IPS DF 19.7 (cell line): Measurements from ENCODE around the gene CAPZA1.
"Not testable (repeated sequence)": the region's sequence is repeated elsewhere in the genome, so short reads cannot be mapped to it uniquely, and the experiment has no call there.

Experiments
- DNase-seq: peaks from one replicate; pipeline ENCODE4 v3.0.0-alpha.2; 2013; ENCODE audit warnings: low read depth, low spot score

CAPZA1 gene

GRCh38 chr1:112619518-112620376 is at the start of gene CAPZA1:
TSS of gene CAPZA1 (plus strand) at chr1:112619832. CDS start at chr1:112619845, 13 bp downstream.
- peak; percentile 68 for DNase-seq

GRCh38 chr1:112575154-112575804 is 44.4 kb upstream of the CAPZA1 start:
- DNase-seq, result no peak

DNA sequence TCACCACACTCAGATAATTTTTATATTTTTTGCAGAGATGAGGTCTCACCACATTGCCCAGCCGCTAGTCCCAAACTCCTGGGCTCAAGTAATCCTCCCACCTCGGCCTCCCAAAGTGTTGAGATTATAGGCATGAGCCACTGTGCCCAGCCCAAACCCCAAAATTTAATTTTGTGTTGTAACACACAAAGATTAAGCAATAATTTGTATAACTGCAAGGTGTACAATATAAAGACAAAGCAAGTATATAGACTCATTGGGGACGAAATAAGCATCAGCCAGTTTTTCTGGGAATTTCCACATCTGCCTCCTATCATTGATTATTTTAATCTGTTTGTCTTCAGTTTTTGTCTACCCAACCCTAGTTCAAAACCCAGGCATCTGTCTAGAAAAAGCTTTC is 43.4 kb upstream of the CAPZA1 start:
- DNase-seq, result no peak

DNA sequence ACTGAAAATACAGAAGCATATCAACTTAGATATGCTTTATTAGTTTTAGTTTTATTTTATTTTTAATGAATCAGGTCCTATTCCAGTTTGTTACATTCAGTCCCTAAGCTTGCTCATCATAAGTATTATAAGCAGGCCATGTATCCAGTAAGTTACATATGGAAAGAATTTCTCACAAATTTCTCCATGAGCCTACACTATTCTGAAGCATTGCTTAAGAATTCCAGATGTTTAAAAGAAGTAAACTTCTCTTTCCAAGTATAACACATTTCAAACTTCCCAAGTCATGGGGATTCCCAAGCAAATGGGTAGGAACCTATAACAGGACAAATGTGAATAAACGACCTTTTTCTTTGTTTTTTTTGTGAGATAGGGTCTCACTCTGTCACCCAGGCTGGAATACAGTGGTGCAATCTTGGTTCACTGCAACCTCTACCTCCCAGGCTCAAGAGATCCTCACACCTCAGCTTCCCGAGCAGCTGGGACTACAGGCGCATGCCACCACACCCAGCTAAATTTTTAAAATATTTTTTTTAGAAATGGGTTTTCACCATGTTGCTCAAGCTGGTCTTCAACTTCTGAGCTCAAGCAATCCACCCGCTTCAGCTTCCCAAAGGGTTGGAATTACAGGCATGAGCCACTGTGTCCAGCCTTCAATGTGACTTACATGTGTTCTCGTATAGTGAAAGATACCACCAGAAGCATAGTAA is 39.7 kb upstream of the CAPZA1 start:
- no peak for DNase-seq

DNA sequence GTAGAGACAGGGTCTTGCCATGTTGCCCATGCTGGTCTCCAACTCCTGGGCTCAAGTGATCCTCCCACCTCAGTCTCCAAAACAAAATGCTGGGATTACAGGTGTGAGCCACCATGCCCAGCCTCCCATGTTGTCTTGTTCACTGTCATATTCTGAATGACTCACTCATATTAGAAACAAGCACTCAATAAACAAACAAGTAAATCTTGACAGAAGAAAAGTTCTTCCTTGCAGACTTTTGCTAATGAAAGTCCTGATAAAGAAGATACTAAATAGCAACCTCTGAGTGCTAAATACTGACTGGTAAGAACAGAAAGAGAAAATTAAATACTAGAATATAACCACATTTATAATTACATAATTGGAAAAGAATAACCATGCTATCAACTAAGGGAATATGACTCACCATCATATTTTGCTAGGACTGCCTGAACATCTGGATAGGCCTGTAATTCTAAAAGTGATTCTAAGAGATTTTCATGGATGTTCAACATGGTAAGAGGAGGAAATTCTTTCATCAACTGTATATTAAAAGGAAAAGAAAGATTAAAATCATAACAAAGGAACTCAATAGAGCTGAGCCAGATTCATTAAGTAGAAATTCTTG is 37.9 kb upstream of the CAPZA1 start:
- no peak for DNase-seq

DNA sequence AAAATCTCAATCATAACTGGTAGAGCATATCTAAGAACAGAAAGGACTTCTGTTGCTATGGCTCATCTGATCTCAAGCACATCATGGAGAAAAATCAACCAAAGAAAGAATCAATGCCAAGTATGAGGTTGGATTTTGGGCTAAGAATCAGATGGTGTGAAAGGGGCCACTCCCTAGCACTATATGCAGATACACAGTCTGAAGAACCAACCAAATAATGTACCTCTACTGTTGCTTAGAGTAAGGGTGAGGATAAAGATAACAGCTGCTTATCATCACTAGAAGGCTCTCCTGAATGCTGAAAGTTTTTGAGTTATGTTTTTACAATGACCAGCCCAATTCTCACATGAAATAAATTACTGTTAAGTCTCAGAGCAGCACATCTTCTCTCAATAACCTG is 36.3 kb upstream of the CAPZA1 start:
- DNase-seq, result no peak

DNA sequence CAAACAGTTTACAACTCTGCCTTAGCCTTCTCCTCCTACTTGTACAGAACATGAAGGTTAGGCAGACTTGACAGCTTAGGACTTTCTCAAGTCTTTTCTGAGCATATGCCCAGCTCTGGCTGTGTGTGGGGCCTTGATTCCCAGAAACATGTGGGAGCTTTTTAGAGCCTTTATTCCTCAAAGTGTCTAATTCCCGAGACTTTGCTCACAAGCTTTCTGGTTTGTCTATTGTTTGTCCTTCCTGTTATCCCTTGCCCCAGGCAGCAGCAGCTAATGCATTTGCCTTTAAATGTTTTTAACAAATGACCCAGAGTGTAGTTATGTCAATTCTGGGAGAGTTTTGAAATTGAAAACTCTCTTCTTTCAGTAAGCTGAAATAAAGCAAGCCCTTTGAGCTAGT is 29.9 kb upstream of the CAPZA1 start:
- DNase-seq, result no peak

DNA sequence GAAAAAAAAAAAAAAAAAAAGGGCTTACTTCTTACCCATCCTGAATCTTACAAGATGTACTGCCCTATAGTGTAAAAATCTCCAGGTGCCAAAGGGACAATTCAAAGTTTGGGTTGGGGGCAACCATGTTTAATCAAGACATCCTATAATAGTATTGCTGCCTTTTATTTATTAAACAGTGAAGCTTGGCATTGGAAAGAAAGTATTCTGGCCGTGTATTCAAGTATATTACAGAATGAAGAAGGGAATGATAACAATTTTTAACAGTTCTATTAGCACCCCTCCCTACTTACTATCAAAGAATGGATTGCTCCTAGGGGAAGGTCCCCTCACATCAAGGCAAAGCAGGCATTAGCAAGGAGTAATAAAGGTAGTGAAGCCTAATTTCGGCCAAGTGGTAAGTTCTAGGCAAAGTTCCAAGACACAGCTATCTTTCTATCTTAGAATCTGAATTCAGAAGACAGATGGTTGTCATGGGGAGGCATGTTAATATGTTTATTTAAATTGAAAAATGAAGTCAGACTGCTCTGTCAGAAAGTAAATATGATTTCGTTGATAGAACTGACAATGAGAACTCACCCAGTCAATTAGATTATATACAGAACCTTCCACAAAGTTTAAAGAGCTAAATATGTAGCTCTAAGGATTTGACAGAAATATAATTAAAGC is 25.3 kb upstream of the CAPZA1 start:
- DNase-seq, result no peak

GRCh38 chr1:112599477-112599876 is 20.2 kb upstream of the CAPZA1 start:
- DNase-seq, result no peak

GRCh38 chr1:112603012-112603411 is 16.6 kb upstream of the CAPZA1 start:
- DNase-seq, result no peak

- DNase-seq, result no peak
Measured at GRCh38 chr1:112603541-112603940, 16.1 kb upstream of the CAPZA1 start.

DNA sequence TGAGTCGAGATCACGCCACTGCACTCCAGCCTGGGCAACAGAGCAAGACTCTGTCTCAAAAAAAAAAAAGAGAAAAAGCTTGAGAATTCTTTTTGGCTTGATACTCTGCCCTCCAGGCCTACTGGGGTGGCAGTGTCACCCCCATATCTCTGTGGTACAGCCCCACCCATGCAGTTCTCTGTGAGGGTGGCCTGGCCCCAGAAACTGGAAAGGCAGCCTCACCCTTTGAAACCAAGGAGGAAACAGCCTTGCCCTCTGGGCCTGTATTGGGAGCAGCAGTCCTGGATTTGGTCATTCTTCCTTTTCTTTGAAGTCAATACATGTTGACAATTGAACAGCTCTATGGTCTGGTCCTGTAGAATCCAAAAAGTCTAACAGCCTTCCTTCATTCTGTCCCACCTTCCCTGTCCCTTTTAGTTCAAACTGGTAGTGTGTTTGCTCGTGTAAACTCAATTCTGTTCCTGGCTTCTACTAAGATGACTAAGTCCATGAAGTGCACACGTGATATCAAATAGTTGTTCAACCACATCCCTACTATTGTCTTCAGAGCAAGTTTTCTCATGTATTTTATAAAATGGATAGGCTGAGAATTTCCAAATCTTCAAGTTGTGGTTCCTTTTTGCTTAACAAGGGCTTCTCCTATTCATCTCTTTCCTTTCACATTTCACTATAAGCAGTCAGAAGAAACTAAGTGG is 13.9 kb upstream of the CAPZA1 start:
- no peak for DNase-seq

- DNase-seq, result no peak
Measured at GRCh38 chr1:112614460-112615065, 5.1 kb upstream of the CAPZA1 start.

GRCh38 chr1:112618114-112618720 is 1.4 kb upstream of the CAPZA1 start:
- DNase-seq, result no peak

GRCh38 chr1:112618721-112619517 is 713 bp upstream of the CAPZA1 start, which contains the start of gene ST7L:
TSS of gene ST7L (minus strand) at chr1:112619141. CDS start at chr1:112619113, 28 bp downstream.
- no peak for DNase-seq

- DNase-seq, result no peak
Measured at GRCh38 chr1:112620377-112620695, 704 bp downstream of the CAPZA1 start.

GRCh38 chr1:112624493-112624892 is 4.9 kb downstream of the CAPZA1 start:
- not testable (repeated sequence) for DNase-seq

DNA sequence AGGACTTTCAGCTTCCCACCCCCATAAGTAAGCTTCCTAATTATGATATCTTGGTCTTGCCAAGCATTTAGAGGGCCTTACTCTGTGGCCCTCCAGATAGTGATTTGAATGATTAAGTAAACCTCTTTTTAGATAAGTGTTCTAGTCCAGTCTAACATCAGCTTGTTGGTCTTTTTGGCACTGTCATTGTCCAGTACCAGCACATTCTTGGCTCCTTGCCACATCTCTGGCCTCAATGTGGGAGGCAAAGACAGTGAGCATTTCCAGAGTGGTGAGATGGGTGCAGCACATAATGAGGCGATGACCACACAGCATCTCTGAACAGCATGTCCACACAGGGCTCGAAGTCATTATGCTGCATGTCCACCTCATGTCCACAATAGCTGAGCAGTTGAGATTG is 6.1 kb downstream of the CAPZA1 start:
- DNase-seq, result no peak

DNA sequence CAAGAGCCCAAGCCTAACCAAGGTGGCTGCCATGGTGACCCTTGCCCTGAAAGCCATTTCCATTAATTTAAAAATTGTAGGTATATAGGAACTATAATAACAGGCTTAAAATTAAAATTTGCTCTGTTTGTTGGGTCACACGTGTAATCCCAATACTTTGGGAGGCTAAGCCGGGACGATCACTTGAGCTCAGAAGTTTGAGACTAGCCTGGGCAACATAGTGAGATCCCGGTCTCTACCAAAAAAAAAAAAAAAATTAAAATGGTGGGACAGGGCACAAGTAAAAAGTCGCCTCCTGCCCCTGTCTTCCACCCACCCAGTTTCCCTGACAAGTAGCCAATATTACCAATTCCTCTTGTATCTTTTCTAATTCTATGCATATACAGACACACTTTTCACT is 6.6 kb downstream of the CAPZA1 start:
- DNase-seq, result no peak
